HG03097 (cell line): ENCODE measurements around the gene LAMA4.

Experiments
- ATAC-seq: cut with Tn5 transposase; IDR thresholded peaks from one replicate; pipeline ENCODE4 v1.9.1; 2021; ENCODE audit not compliant: unreplicated experiment, low FRiP score

LAMA4 gene

GRCh38 chr6:112245511-112246203, 8.7 kb downstream of the LAMA4 start:
- ATAC-seq, result no peak

GRCh38 chr6:112243861-112244827, 10.2 kb downstream of the LAMA4 start:
- no peak for ATAC-seq

GRCh38 chr6:112241820-112242429, 12.4 kb downstream of the LAMA4 start:
- ATAC-seq, result no peak

- no peak for ATAC-seq
Measured at GRCh38 chr6:112237595-112237994, 16.8 kb downstream of the LAMA4 start.

GRCh38 chr6:112237066-112237465, 17.3 kb downstream of the LAMA4 start:
- no peak for ATAC-seq

- ATAC-seq, result no peak
Measured at GRCh38 chr6:112235956-112236355, 18.4 kb downstream of the LAMA4 start.

- ATAC-seq, result no peak
Measured at GRCh38 chr6:112234601-112235000, 19.8 kb downstream of the LAMA4 start.

GRCh38 chr6:112233847-112234246, 20.5 kb downstream of the LAMA4 start:
- ATAC-seq, result no peak

- ATAC-seq, result no peak
Measured at GRCh38 chr6:112232845-112233256, 21.5 kb downstream of the LAMA4 start.

GRCh38 chr6:112231594-112232060, 22.7 kb downstream of the LAMA4 start:
- ATAC-seq, result no peak

GRCh38 chr6:112231164-112231563, 23.2 kb downstream of the LAMA4 start:
- no peak for ATAC-seq

- no peak for ATAC-seq
Measured at GRCh38 chr6:112228480-112229332, 25.7 kb downstream of the LAMA4 start.

- no peak for ATAC-seq
Measured at GRCh38 chr6:112227992-112228391, 26.4 kb downstream of the LAMA4 start.

GRCh38 chr6:112227411-112227810, 27.0 kb downstream of the LAMA4 start:
- no peak for ATAC-seq

GRCh38 chr6:112225691-112226090, 28.7 kb downstream of the LAMA4 start:
- ATAC-seq, result no peak

GRCh38 chr6:112224088-112224487, 30.3 kb downstream of the LAMA4 start:
- no peak for ATAC-seq

- ATAC-seq, result no peak
Measured at GRCh38 chr6:112223070-112223861, 31.1 kb downstream of the LAMA4 start.

- ATAC-seq, result no peak
Measured at GRCh38 chr6:112221981-112222852, 32.1 kb downstream of the LAMA4 start.
